Caco-2 (cell line): ENCODE measurements around the gene SCG5. TPM values are rescaled to one million over a fixed set of nuclear protein-coding genes. Genes with fewer than 3 reads are reported as not detected.

Source experiments
- BruUV-seq: library from RNA; stranded (reverse); fragments of 400-500 nt; replicated peaks from 2 replicates; lab custom pipeline; 2021; lab: Mats Ljungman, UMichigan
- CTCF ChIA-PET: fragments of 300-600 bp; sonication (Branson Sonifier 250); formaldehyde crosslinking; loops from one replicate; lab custom pipeline; 2022; ENCODE audit warnings: antibody characterized with exemption; lab: Charles Lee
- POLR2A ChIA-PET: fragments of 300-600 bp; sonication (Branson Sonifier 250); formaldehyde crosslinking; loops from one replicate; lab custom pipeline; 2022; ENCODE audit warnings: antibody characterized with exemption; lab: Charles Lee
- DNase-seq, 2 experiments: peaks; one replicate each; pipeline versions ENCODE4 v3.0.0 to v3.0.0-alpha.2; 2020 to 2022
- H3K27me3 ChIP-seq: replicated peaks from 2 replicates; pipeline ENCODE4 v1.6.0; 2011; ENCODE audit warnings: low read length; ENCODE audit not compliant: control insufficient read depth, insufficient read depth
- H3K36me3 ChIP-seq: 2 replicates; pipeline ENCODE4 v1.5.1; 2011; ENCODE audit warnings: low read length; ENCODE audit not compliant: control insufficient read depth, insufficient read depth
- H3K4me1 ChIP-seq: fragments of 250-450 bp; sonication (Bioruptor Pico); 2 replicates; pipeline ENCODE4 v1.5.1; 2020; ENCODE audit warnings: mild to moderate bottlenecking
- H3K4me3 ChIP-seq: 2 replicates; pipeline ENCODE4 v1.5.1; 2011; ENCODE audit warnings: low read depth, mild to moderate bottlenecking, control low read depth, low read length
- H3K9me3 ChIP-seq: fragments of 250-450 bp; sonication (Bioruptor Pico); 2 replicates; pipeline ENCODE4 v1.5.1; 2020; ENCODE audit warnings: mild to moderate bottlenecking, moderate library complexity
- H3K27ac Mint-ChIP-seq: one replicate; pipeline ENCODE4 v1.8.0; 2022; ENCODE audit warnings: mixed read lengths; ENCODE audit not compliant: unreplicated experiment
- H3K27me3 Mint-ChIP-seq: one replicate; pipeline ENCODE4 v1.8.0; 2022; ENCODE audit warnings: mixed read lengths; ENCODE audit not compliant: insufficient read depth, unreplicated experiment
- H3K36me3 Mint-ChIP-seq: one replicate; pipeline ENCODE4 v1.8.0; 2022; ENCODE audit warnings: mild to moderate bottlenecking, mixed read lengths; ENCODE audit not compliant: insufficient read depth, unreplicated experiment
- H3K4me1 Mint-ChIP-seq: one replicate; pipeline ENCODE4 v1.8.0; 2022; ENCODE audit warnings: low read depth, mixed read lengths; ENCODE audit not compliant: unreplicated experiment
- H3K4me3 Mint-ChIP-seq: one replicate; pipeline ENCODE4 v1.8.0; 2022; ENCODE audit warnings: mild to moderate bottlenecking, moderate library complexity, mixed read lengths; ENCODE audit not compliant: unreplicated experiment
- H3K9me3 Mint-ChIP-seq: one replicate; pipeline ENCODE4 v1.8.0; 2022; ENCODE audit warnings: mixed read lengths; ENCODE audit not compliant: unreplicated experiment
- intact Hi-C: fragments of 100-400 bp; cut with micrococcal nuclease; formaldehyde crosslinking; loops from one replicate; pipeline ENCODE4 v1.10.0; 2022; ENCODE audit not compliant: unreplicated experiment
- total RNA-seq: library from RNA; stranded (reverse); gene quantifications from 2 replicates; pipeline ENCODE4 v1.2.3, GENCODE V29; 2022
- TF ChIP-seq, protein P1 (sequence below), 2 experiments: fragments of 200-600 bp in 1 of 2; IDR thresholded peaks; 1 replicate in 1 of 2; 2 replicates in 1 of 2; pipeline versions ENCODE4 v1.5.1 to v1.8.0; 2011 to 2022; ENCODE audit warnings: antibody characterized with exemption in 1 of 2, control low read depth in 1 of 2, inconsistent platforms in 1 of 2, low read depth in 1 of 2, low read length in 1 of 2, mild to moderate bottlenecking in 1 of 2, moderate library complexity in 1 of 2; ENCODE audit not compliant: insufficient read depth in 1 of 2, severe bottlenecking in 1 of 2, unreplicated experiment in 1 of 2

SCG5 gene
- total RNA-seq, 1 experiment from 2014 or later: 1.5 TPM

DNA sequence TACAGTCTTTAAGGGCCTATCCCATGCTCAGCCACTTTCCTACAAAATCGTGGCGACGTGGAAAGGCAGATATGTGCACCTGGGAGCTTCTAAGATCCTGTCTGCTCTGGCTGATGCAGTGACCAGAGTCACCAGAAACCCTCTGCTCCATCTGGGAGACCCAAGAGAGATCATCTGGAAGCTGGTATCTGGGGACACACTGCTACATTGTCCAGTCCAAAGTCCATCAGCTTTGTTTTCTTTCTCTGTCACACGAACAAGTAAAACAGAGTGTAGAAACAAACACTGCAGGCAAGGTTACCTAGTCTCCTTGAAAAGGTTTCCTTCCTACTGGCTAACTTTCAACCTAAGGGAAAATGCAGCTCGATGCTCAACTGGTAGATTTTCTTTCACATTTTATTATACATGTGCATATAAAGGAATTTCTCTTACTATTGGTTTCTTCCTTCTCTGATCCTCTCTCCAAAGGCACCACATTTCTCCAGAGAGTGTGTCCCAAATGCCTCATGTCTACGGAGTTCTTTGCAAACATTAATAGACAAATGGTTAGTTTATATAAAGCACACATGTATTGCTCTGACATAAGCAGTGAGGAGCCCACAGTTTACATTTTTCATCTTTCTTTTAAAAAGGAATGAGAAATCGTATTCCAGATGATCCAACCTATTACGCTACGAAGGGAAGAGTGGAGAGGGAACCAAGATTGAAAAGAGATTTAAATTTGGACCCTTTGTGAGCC lies 68.0 kb downstream of the SCG5 start:
- peaks cover 16% of the 10 kb centered on the region for H3K4me1 Mint-ChIP-seq
- H3K4me1 ChIP-seq: peaks cover 22% of the 10 kb centered on the region
- intact Hi-C loops: loop anchor here (10.0 kb wide), 1 partner anchor 75 kb away; no protein-coding TSS in a partner anchor
- no peak overlapping the region for H3K4me3 Mint-ChIP-seq
- no peaks in the 10 kb centered on the region for H3K36me3 Mint-ChIP-seq
- TF ChIP-seq, protein P1, sequence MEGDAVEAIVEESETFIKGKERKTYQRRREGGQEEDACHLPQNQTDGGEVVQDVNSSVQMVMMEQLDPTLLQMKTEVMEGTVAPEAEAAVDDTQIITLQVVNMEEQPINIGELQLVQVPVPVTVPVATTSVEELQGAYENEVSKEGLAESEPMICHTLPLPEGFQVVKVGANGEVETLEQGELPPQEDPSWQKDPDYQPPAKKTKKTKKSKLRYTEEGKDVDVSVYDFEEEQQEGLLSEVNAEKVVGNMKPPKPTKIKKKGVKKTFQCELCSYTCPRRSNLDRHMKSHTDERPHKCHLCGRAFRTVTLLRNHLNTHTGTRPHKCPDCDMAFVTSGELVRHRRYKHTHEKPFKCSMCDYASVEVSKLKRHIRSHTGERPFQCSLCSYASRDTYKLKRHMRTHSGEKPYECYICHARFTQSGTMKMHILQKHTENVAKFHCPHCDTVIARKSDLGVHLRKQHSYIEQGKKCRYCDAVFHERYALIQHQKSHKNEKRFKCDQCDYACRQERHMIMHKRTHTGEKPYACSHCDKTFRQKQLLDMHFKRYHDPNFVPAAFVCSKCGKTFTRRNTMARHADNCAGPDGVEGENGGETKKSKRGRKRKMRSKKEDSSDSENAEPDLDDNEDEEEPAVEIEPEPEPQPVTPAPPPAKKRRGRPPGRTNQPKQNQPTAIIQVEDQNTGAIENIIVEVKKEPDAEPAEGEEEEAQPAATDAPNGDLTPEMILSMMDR (IDR thresholded peaks at IDR 0.05; ENCODE audit: insufficient read depth in 1 of 2, low read depth in 1 of 2, low read length in 1 of 2, severe bottlenecking in 1 of 2, unreplicated experiment in 1 of 2): no peak
- peaks cover 3% of the 10 kb centered on the region for H3K27me3 Mint-ChIP-seq
- BruUV-seq: no TSS peak
- H3K9me3 Mint-ChIP-seq: no peaks in the 10 kb centered on the region
- peak in 1 of 2 experiments; percentile 16 for DNase-seq
- H3K36me3 ChIP-seq: no peaks in the 10 kb centered on the region; the same call in 1 of the 2 replicates
- POLR2A ChIA-PET: no interaction called here
- H3K27me3 ChIP-seq: no peaks in the 10 kb centered on the region
- no peak overlapping the region for H3K27ac Mint-ChIP-seq
- no peaks in the 10 kb centered on the region for H3K9me3 ChIP-seq
- H3K4me3 ChIP-seq: no peak overlapping the region
- CTCF ChIA-PET: interaction anchor here (0.8 kb wide), 1 partner anchor 247 kb away, joined by 3 read pairs; no protein-coding TSS in a partner anchor

DNA sequence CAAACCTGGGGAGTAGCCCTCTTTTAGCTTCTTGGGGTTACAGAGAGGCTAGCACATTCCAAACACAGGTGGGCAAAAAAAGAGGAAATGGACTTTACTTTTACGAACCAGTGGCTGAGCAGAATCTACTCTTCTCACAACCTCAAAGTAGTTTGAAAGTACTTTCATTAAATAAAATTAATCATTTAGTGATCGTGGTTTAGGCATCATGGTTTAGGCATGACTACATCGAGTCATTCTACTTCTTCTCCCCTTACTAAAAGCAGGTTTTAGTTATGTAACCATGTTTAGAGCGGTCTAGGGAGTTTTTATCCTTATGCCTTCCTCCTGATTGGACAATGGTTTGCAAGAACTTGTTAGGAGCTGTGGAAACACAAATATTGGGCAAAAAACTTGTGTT lies 73.8 kb downstream of the SCG5 start:
- POLR2A ChIA-PET: no interaction called here
- CTCF ChIA-PET: no interaction called here
- Mint-ChIP-seq H3K4me1 (no peaks in the 10 kb centered on the region), H3K9me3 (no peaks in the 10 kb centered on the region), H3K27me3 (peaks cover 31% of the 10 kb centered on the region), H3K27ac (no peak overlapping the region), H3K4me3 (no peak overlapping the region), H3K36me3 (no peaks in the 10 kb centered on the region)
- Histone ChIP-seq H3K27me3 (peaks cover 5% of the 10 kb centered on the region), H3K36me3 (no peaks in the 10 kb centered on the region), H3K9me3 (no peaks in the 10 kb centered on the region), H3K4me1 (no peaks in the 10 kb centered on the region), H3K4me3 (no peak overlapping the region)
- TF ChIP-seq, protein P1 (IDR thresholded peaks at IDR 0.05; ENCODE audit: insufficient read depth in 1 of 2, low read depth in 1 of 2, low read length in 1 of 2, severe bottlenecking in 1 of 2, unreplicated experiment in 1 of 2): no peak
- intact Hi-C loops: loop anchor here (5.0 kb wide), 1 partner anchor 53 kb away; no protein-coding TSS in a partner anchor
- DNase-seq: no peak
- BruUV-seq: no TSS peak

DNA sequence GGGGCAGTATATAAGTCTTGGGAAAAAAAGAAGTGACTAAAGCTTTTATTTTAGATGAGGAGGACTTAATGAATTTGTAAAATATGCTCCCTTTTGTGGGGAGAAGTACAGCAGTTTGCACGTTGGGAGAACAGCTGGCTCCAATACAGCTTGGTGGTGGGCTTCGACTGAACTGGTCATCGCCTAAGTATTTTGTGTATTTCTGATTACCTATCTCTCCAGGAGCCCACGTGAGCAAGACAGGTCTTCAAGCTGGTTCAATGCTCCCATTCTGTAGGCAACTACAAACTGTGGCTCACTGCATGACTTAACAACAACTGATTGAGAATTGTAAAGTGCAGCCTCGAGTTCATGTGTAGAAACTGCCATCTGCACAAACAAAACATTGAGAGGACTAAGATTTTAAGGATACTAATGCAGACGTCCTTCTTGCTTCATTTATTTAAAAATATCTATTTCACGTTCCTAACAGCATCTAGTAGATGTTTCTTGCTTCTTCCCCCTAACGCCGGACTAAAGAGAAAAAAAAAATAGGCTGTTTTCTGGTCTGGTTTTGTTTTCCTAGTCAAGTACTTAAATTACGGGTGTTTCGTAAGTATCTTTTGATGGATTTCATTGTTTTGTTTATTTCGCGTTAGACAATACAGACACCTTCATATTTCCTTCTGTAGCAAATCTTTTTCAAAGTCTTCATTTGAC lies 74.9 kb downstream of the SCG5 start:
- Mint-ChIP-seq H3K9me3 (no peaks in the 10 kb centered on the region), H3K4me3 (no peak overlapping the region), H3K36me3 (no peaks in the 10 kb centered on the region), H3K27me3 (peaks cover 32% of the 10 kb centered on the region), H3K27ac (no peak overlapping the region), H3K4me1 (no peaks in the 10 kb centered on the region)
- Histone ChIP-seq H3K36me3 (no peaks in the 10 kb centered on the region), H3K4me3 (no peak overlapping the region), H3K4me1 (no peaks in the 10 kb centered on the region), H3K9me3 (no peaks in the 10 kb centered on the region), H3K27me3 (peaks cover 5% of the 10 kb centered on the region)
- BruUV-seq: no TSS peak
- TF ChIP-seq, protein P1 (IDR thresholded peaks at IDR 0.05; ENCODE audit: insufficient read depth in 1 of 2, low read depth in 1 of 2, low read length in 1 of 2, severe bottlenecking in 1 of 2, unreplicated experiment in 1 of 2): no peak
- ChIA-PET CTCF (no interaction called here), POLR2A (no interaction called here)
- intact Hi-C loops: loop anchor here (5.0 kb wide), 1 partner anchor 54 kb away; no protein-coding TSS in a partner anchor
- no peak for DNase-seq
